HG03571 (cell line): ENCODE data around the gene CCDC85B.
"Not testable (repeated sequence)": the region's sequence is repeated elsewhere in the genome, so short reads cannot be mapped to it uniquely, and the experiment has no call there.

Experiments used
- ATAC-seq: cut with Tn5 transposase; IDR thresholded peaks from one replicate; pipeline ENCODE4 v1.9.1; 2021; ENCODE audit not compliant: unreplicated experiment

CCDC85B gene

DNA sequence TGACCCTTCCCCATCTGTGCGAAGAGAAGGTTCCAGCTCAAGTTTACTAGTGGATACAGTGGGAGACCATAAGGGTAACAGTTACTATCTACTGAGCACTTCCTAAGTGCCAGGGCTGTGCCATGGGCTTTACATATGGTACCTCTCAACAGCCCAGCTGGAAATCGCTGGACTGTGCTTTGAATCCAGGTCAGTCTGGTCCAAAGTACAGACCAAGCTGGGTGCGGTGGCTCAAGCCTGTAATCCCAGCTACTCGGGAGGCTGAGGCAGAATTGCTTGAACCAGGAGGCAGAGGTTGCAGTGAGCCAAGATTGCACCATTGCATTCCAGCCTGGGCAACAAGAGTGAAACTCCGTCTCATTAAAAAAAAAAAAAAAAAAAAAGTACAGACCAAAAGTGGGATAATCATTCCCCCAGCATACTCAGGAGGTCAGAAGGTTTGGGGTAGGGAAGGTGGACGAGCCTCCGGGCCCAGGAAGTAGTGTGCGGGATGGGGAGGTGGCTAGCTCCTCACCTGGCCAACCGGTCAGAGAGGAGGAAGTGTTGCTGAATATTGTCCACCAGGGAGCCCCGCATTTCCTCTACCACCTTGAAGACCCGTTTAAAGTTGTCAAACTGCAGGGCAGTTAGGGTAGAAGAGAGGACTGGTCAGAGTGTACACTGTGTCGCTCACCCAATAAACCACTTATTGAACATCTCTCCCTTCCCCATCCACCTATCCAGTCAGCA is 4.5 kb upstream of the CCDC85B start:
- ATAC-seq: no peak

DNA sequence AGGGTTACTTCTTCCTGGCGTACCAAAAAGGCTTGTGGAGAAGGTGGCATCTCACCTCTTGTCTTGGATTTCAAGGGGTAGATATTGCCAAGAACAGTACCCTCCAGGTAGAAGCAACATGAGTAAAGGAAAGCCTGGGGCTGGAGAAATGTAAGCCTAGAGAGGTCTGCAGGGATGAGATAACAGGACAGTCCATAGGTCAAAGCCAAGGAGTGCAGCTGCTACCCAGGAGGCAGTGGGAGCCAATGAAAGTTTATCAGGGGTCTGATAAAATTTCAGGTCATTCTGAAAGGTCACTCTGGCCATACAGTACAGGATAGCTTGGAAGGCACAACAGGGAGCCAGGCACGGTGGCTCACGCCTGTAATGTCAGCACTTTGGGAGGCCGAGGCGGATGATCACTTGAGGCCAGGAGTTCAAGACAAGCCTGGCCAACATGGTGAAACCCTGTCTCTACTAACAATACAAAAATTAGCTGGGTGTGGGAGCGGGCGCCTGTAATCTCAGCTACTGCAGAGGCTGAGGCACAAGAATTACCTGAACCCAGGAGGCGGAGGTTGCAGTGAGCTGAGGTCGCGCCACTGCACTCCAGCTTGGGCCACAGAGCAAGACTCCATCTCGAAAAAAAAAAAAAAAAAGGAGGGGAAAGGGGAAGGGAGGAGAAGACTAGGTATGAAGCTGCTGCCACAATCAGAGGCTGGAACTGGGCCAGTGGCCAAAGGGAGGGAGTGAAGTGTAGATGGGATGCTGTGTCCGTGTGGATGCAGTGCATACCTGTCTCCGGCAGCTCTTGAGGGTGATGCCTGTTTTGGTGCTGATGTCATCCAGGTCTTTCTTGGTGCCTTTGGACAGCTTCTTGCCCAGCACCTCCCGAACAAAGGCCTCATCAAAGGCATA is 3.4 kb upstream of the CCDC85B start:
- ATAC-seq: no peak

DNA sequence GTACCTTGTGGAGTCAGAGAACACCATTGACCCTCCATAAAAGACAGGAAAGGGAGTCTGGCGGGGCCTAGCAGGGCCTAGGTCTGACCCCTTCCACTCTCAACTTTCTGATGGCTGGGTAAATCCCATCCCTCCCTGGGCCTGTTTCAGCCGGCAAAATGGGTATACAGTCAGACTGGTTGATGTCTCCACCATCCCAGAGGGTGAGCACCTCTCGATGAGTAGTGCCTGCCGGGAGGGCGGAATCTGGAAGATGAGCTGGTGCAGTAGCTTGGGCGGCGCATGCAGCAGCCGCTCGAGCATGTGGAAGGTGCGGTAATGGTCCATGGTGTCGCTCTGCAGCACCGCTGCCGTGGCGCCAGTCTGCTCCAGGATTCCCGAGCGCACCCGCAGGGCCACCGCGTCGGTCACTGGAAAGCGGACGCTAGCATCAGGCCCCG is 2.7 kb upstream of the CCDC85B start:
- no peak for ATAC-seq

DNA sequence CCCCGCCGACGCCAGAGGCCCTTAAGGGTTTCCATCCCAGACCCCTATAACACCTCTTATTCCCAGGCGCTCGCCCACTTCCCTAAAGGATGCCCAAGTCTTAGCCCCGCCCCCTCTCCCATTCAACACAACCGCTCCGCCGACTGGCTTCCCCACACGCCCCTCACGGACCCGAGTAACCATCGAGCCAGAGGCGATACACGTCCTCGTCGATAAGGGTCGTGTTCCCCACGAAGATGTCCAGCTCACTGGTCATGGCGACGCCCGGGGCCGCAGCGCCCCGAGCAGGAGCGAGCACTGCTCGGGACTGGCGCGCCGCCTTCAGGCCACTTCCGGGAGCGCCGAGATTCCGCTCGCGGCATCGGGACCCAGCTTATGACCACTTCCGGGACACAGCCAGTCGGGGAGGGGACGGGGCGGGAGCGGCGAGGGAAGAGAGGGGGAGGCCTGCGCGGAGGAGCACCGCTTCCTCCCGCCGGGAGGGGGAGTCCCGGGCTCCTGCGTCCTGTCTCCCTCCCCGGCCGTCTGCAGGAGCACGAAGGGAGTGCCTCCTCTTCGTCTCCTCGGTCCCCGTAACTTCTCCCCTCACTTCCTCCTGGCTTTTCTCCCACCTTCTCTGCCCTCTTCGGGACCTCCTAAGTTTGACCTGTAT is 2.2 kb upstream of the CCDC85B start, which contains the start of gene FIBP:
FIBP (minus strand) TSS at position 309 of the 652 bp plus-strand sequence; CDS start at position 256, 53 bp downstream.
- peak; percentile 39 for ATAC-seq

DNA sequence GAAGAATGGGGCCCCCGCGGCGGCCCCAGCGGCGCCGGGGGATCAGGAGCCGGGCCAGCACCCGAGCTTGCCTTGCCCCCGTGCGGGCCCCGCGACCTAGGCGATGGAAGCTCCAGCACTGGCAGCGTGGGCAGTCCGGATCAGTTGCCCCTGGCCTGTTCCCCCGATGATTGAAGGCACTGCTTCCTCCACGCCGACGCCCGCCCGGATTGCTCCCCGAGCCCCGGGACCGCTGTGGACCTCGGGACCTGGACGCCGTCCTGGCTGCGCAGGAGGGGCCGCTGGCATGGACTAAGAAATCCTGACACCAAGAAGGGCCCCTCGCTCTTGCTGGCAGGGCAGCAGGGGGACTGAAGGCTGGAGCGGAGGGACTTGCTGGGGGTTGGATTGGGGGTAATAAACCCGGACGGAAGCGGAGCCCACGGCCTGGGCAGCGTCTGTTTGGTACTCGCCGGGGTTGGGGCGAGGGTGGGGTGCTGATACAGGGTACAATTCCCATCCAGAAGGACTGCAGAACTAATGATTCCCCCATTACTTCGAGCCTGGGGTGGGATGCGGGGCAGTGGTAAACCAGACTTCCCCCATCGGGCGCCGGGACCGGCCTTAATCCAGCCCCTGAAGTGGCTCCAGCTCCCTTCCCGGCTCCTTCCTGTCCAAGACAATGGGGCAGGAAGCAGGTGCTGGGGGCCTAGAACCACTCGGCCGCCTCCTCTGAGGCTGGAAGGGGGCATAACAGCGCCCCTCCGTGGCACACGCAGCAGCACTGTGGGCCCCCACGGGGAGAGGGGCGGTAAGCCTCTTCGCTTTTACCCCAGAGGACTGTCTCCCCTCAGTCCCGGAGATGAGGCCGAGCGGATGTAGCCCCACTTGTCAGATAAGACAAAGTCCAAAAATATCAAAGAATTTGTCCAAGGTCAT is 1.0 kb downstream of the CCDC85B start:
- no peak for ATAC-seq

DNA sequence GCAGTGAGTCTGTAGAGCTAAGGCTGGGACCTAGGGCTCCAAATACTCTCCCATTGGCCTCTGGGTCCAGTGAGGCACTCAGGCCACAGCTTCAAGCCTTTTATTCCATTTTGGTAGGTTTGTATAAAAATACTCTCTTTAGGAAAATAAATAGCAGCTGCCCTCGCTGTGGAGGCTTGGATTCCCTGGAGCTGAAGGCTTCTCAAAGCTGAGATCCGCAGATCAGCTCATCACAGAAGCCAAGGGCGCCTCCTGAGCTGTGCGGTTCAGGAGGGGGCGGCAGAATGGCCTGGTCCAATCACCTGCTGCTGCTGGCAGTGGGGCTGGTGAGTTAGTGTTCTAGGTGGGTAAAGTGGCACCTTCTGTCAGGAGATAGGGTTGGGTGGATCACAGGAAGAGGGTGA is 1.7 kb downstream of the CCDC85B start:
- ATAC-seq: not testable (repeated sequence)

DNA sequence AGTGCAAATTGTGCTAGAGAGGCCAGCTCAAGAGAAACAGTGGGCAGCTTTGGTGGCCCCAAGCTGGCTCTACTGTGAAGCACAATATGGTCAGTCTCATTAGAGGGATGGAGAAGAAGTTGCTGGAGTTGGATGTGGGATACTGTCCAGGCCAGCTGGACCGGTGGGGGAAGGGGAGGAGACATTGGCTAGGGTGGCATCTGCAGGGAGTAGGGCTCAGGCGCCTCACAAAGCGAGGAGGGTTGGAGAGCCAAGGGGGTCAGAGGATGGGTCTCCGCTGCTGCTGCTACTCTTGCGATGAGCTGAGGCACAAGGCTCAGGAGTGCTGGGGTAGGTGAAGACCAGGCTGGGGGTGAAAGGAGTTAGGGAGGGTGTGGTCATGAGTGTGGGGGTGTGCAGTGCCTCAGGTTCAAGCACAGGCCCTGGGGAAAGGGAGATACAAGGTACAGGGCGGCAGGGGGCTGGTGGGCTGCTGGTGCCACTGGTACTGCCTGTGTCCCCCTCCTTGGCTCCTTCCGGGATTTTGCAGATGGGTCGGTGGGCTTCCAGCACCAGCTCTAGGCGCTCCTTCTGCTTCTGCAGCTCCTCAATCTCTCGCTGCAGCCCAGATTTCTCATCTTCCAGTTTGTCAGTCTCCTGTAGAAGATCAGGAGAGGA is 2.3 kb downstream of the CCDC85B start:
- no peak for ATAC-seq

DNA sequence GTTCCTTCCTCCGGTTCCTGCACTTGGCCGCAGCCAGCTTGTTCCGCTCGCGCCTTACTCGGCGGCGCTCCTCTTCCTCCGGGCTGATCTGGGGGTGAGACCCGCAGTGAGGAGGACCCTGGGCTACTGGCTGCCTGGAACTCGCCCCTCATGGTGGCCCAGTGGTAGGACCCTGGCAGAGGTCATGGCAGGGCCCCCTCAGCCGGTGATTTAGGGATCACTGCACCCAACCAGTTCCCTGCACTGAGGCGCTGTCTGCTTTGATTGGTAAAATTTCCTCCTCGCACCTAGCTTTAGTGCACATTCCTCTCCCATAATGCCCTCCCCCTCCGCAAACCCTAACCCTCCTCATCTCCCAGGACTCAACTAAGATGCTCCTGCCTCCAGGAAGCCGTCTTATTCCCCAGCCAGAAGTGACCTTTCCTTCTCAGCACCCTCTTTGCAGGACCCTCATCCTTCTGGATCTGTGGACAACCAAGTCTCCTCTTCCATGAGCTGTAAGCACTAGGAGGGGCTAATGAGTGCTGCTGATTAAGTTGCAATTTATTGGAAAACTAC is 3.6 kb downstream of the CCDC85B start:
- no peak for ATAC-seq

DNA sequence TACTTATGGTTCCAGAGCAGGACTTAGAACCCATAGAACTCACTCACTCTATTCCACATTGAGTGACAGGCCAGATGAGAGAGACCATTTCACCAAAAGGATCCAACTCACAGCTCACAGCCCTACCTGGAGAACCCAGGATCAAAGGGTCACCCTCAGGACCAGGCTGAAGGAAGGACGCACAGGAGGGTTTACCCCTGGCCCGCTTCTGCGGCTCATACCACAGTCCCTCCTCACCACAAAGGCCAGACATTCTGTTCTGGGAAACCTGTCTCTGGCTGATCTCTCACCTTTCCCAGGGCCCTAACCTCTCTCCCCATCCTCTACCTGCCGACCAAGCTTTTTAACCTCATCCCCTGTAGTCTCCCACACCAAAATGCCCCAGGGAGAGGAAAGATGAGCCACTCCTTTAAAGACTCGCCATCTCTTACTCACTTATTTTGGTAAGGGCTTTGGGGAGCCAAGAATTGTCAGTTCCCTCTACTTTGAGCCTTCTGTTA is 5.1 kb downstream of the CCDC85B start:
- no peak for ATAC-seq

DNA sequence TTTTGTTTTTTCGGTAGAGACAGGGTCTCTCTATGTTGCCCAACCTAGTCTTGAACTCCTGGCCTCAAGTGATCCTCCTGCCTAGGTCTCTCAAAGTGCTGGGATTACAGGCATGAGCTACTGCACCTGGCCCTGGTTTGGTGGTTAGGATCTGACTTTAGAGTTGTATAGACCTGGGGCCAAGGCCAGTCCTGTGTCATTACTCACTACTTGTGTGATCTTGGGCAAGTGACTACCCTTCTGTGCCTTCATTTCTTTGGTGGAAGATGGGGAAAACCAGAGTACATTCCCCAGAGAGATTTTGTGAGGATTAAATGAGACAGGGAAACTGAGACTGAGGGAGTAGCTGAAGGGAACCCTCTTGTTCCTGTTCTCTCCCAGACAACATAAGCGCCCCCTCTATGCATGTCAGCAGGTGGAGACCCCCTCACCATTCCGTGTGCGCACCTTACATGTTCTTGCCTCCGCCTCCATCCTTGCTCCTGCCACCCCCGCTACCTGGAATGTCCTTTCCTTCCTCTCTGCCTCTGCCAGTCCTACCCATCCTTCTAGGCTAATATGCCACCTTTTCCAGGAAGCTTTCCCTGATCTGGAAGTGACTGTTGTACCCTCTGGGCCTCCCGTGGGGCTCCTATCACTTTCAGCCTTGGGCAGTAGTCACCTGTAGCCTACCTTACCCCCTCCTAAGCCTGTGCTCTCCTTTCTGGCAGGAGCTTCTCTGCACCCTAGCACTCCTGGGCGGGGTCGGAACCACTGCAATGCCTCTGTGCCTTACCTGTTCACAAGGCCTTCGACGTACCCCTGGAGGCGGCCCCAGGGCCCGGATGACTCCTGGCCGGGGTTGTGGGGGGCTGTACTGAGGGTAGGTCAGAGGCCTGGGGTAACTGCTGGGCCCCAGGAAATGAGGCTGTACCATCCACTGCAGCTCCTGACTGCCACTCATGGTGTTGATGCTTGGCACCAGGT is 5.8 kb downstream of the CCDC85B start:
- no peak for ATAC-seq

DNA sequence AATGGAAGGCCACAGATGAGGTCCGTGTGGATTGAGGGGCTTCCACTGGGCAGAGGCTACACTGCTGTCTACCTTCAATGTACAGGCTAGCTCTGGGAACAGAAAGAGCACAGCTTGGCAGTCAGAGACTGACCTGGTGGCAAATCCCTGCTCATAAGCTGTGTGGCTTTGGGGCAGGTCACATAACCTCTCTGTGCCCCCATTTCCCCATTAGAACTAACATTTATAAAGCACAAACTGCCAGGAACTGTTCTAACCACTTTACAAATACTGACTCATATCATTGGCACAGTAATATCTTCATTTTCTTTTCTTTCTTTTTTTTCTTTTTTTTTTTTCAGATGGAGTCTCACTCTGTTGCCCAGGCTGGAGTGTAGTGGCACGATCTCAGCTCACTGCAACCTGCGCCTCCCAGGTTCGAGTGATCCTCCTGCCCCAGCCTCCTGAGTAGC is 6.6 kb downstream of the CCDC85B start:
- no peak for ATAC-seq

DNA sequence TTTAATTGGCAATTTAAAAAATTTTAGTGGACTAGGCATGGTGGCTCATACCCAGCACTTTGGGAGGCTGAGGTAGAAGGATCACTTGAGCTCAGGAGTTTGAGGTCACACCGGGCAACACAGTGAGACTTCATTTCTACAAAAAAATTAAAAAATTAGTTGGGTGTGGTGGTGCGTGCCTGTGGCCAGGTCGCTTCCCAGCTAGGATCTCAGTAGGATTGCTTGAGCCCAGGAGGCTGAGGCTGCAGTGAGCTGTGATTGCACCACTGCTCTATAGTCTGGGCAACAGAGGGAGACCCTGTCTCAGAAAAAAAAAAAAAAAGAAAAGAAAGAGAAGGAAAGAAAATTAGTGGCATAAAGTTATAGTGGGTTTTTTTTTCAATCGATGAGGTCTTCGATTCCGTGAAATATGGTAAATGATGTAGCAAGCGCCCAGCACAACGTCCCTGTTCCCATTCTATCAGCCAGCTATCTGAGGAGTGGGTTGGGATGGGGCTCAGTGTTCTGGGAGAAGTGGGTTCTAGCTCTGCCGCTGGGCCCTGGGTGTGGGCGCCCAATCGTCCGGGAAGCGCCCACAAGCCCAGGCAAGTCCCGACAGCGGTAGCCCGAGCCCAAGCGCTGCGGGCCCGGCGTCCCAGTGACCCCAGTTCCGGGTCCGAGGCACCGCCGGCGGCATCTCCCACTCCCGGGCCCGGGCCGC is 8.3 kb downstream of the CCDC85B start:
- ATAC-seq: no peak

DNA sequence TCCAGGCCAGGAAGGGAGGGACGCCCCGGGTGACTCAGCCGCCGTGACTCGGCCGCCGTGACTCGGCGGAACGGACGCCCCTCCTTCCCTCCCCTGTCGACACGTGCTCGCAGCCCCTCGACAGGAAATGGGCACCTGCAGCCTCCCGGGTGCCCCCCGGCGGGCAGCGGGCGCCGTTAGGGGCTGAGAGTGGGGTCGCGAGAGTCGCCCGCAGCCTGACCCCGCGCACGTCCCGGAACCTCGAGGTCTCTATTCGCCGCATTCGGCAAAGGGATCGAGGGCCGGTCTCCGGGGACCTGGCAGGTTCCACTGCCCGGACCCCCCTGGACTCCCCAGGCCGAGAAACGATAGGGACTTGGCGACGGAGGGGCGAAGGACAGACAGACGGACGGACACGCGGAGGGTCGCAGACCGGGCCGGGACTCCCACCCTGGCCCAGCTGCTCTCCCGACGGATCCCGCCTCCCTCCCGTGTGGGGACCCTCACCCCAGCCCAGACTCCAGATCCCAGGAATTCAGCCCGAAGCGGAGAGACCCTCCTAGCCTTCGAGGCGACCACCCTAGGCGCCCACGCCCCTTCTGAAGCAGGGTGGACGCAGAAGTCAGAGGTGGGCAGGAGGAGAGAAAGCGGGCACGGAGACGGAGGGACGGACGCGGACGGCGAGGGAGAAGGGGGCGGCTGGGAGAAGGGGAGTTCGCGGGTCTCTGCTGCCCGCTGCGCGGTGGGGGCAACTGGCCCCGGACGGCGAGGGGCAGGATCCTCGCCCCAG is 9.1 kb downstream of the CCDC85B start:
- ATAC-seq: no peak

DNA sequence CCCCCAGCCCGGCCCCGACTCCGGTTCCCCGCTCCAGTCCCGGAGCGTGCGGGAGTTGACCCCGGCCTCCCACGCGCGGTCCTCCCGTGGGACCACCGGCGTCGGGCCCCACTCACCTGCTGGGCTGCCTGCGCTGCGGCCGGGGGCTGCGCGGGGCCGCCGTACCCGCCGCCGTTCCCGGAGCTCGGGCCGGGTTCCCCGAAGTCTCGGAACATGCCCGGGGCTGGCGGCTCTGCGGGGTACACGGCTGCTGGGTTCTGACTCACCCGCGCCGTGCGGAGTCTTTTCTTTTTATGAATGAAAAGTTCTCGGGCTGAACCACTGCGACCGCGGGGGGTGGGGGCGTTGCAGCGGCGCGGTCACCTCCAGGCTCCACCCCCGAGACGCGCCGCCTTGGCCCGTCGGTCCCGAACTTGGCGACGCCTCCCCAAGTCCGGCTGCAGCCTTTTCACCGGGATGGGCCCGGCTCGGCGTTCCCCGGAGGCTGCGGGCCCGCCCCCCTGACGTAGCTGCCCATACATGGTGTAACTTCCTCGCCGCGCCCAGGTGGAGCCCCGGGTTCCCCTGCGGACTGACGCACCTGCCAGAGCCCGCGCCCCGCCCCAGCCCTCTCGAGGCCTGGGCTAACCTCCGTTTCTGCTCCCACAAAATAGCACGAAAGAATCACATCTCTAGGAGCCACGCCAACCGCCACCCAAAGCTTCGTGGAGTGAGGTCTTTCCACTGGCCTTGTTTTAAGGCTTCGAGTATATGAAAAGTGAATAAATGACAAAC is 9.8 kb downstream of the CCDC85B start, which contains the start of gene FOSL1:
FOSL1 (minus strand) TSS at position 264 of the 774 bp plus-strand sequence; CDS start at position 215, 49 bp downstream.
- peak; percentile 75 for ATAC-seq

DNA sequence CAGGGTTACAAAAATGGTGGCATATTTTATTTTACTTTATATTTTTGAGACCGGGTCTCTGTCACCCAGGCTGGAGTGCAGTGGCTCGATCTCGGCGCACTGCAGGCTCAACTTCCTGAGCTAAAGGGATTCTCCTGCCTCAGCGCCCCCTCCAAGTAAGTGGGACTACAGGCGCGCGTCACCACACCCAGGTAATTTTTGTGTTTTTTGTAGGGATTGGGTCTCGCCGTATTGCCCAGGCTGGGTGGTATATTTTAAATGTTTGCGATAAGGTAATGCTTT is 10.4 kb downstream of the CCDC85B start:
- no peak for ATAC-seq

DNA sequence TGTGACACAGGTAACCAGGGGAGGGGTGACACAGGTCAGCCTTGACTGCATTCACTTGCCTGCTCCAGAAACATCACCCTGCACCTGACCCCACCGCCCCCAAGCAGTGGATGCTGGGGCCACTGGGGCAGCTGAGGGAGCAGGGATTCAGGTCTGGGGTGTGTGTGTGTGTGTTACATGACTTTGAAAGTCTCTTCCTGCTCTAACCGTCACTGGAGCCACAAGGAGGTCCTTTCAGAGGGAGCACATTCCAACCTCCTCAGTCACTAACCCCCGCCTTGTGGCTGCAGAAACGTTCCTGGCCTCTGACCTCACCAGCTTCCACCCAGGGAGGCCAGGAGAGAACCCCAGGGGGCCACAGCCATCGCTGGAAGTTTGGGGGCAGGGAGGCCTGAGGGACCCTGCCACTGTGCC is 12.6 kb downstream of the CCDC85B start:
- no peak for ATAC-seq
